Epidermal melanocyte (primary cell): ENCODE measurements around the gene SUSD4.

Experiments
- DNase-seq: peaks from one replicate; pipeline ENCODE4 v3.0.0; 2011; ENCODE audit warnings: low spot score; ENCODE audit not compliant: insufficient read length

The SUSD4 gene

DNA sequence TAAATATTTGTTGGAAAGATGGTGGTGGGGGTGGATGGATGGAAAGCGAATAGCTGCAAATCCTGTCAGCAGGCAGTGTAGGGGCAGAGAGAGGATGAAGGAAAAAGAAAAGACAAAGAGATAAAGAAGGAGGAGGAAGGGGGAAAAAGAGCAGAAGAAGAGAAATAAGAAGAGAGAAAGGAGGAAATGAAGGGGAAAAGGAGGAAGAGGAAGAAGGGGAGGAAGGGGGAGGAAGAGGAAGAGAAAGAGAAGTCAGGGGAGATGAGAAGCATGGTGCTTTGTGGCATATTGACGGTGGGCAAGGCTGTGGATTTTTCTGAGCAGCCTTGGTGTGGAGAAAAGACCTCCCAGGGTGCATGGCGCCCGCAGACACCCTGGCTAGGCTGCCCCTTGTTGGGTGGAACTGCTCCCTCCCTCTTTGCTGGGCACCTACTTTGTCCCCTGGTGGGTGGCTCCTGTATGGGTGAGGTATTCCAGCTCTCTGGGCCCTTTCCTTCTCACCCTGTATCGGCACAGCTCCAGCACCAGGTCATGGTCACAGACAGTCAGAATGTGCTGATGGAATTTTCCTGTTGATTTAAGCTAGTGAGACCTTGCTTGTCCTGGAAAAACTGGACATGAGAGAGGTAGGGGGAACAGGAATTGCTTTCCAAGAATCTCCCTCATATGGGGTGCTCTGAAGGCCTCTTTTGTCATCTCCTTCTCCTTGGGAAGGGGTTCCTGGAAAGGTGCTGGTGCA is 175.2 kb downstream of the SUSD4 start:
- DNase-seq, result no peak

DNA sequence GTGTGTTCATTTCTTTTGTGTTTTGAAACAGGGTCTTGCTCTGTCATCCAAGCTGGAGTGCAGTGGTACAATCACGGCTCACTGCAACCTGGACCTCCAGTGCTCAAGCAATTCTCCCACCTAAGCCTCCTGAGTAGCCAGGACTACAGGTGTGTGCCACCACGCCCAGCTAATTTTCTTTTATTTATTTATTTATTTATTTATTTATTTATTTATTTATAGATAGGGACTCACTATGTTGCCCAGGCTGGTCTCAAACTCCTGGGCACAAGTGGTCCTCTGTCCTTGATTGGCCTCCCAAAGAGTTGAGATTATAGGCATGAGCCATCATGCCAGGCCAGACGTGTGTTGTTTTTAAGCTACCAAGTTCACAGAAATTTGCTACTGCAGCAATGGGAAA is 177.2 kb downstream of the SUSD4 start:
- no peak for DNase-seq

DNA sequence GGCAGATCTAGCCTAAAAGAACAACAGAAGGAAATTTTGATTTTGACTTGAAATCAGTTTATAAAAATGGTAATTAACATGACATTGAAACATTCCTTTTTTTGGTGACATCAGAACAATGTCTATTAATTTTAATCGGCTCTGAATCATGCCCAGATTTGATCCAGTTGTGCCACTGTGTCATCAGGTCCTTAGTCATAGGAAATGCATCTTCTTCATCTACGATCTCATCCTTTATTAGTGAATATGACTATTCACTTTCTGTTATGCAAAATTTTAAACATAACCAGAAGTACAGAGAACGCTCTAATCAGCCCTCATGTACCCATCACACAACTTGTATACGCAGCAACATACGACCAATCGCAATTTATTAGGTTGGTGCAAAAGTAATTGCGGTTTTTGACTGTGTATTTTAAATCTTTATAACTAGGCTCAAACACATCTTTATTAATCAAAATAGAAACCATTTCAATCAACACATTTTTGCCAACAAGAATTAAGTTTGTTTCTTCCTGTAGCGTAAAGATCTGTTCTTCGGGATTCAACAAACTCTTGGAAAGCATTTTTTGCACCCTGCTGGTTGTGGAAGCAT is 180.6 kb downstream of the SUSD4 start:
- DNase-seq, result no peak

DNA sequence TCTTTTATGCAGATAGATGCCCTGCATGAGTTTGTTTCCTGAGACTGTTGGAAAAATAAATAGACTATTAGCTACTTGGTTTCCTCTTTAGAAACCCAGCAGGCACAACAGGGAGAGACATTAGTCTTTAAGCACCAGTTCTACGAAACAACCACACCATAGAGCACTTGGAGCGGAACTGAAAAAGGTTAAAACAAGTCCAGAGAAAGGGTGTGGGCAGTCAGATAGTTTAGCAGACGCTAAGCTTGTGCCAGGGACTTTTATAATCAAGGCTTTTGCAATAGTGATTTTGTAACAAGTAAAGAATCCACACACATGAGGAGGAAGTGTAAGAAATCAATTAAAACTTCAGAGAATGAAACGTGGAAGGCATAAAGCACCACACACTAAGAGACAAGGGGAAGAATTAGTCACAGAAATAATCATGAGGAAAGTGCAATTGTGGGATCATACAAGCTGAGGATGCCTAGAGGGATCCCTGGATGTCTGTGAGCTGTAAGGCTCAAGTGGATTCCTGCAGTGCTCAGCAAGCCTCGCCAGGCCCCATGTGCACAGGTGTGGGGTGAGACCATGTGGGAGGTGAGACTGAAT is 183.2 kb downstream of the SUSD4 start:
- no peak for DNase-seq

DNA sequence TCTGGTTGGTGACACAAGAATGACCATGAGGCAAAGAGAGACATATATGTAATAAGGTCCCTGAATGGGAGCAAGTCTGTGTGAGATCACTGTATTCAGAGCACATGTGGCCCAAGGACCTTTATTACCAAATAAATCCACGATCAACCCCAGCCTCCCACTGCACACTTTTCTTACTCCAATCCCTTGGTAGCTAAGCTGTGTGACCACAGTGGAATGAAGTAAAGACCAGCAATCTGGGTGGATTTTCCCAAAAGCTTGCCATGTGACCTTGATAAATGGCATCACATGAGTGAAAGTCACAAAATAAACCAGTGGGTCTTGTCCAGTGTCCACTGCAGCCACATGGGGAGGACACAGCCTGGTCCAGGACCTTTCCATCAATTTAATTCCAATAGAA is 184.2 kb downstream of the SUSD4 start:
- no peak for DNase-seq

DNA sequence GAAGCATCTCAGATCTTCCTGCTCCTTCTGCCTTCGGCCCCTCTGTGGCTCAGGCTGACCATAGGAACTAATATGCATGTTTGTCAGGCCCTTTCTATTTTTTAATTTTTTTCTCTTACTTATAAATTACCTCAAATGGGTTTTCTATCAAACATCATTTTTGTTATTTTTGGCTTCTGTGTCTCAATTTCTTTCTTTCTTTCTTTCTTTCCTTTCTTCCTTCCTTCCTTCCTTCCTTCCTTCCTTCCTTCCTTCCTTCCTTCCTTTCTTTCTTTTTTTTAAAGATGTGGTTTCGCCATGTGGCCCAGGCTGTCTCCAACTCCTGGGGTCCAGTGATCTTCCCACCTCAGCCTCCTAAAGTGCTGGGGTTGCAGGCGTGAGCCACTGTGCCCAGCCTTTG is 184.7 kb downstream of the SUSD4 start:
- no peak for DNase-seq

DNA sequence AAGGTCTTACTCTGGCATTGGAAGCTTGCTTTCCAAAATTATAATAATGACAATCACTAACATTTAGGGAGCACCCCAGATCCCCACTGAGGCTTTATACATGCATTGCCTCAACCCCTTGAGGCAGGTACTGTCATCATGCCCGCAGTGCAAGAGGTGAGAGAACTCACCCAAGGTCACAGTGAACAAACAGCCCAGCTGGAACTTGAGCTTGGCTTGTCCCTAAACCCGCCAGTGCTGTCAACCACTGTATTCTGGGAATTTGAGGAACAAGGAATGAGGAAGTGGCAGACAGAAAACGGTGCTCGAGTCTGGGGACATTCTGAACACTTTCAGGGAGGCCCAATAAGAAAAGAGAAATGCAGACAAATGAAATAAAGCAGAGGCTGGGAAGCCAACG is 186.3 kb downstream of the SUSD4 start:
- DNase-seq, result no peak

DNA sequence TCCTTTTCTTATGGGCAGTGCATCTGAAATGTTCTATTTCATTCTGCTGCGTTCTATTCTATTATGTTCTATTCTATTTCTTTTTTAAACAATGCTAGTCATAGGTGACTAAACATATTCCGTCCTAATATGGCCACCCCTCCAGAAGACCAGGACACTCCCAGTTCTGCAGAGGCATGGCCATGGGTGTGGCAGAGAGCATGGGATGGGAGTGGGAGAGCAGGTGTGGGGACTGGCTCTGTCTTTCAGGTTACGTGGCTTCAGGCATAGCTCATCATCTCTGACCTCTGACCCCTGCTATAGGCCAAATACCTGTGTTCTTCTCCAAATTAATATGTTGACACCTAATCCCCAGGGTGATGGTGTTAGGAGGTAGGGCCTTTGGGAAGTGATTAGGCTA is 187.5 kb downstream of the SUSD4 start:
- DNase-seq, result no peak

DNA sequence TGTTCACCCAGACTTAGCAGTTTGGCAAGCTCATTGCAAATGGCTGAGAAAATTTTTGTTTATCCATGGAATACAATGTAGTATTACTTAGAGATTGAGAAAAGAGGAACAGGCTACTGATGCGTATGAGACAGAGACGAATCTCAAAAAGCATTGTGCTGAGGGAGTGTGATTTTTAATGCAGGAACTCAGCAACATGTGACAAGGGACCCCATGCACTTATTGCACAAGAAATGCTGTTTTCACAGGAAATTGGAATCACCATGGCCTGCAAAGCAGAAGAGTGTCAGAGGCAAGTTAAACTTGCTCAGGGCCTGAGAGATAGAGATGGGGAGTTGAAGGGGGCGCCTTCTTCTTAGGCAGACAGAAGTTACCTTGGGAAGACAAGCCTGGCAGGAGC is 188.3 kb downstream of the SUSD4 start:
- no peak for DNase-seq

DNA sequence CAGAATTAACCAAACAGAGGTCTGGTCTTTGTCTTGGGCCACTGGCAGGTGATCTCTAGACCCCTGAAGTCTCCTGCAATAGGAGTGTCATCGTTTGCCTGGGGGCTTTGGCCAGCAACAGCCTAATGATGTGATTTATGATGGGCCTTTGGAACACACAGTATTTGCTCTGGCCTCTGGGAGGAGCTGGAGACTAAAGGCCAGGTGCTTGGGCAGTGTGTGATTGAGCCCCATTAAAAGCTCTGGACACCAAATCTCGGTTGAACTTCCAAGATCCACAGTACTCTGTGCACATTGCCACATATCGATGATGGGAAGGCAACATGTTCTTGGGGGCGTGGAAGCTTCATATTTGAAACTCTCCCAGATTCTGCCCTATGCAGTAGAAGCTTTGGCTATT is 188.9 kb downstream of the SUSD4 start:
- no peak for DNase-seq
